Measurements from ENCODE around the gene NR4A3.

GRCh38 chr9:99911600-99911999, 89.9 kb downstream of the NR4A3 start:
- TF ChIP-seq CTCF (IDR thresholded peaks at IDR 0.05): no peak
- no peak for TF ChIP-seq EZH2phosphoT487 (IDR thresholded peaks at IDR 0.05; ENCODE audit: borderline replicate concordance, low read depth)
